Spleen (tissue), 7 donors: ENCODE results near the gene AIG1.

Source experiments
- CTCF ChIP-seq, 11 experiments: fragments of 200-600 bp in 7 of 11; fragments of 450-650 bp in 4 of 11; sonication (generic) in 4 of 11; IDR thresholded peaks in 8 of 11; conservative IDR thresholded peaks in 3 of 11; 1 replicate in 7 of 11; 2 replicates in 4 of 11; pipeline versions ENCODE4 v1.4.0 to v1.8.0; 2016 to 2021; ENCODE audit warnings: antibody characterized with exemption in 11 of 11, inconsistent platforms in 4 of 11, mild to moderate bottlenecking in 1 of 11
- POLR2A ChIP-seq, 3 donors: fragments of 450-650 bp; IDR thresholded peaks; one replicate each; pipeline ENCODE4 v1.5.1; 2017; ENCODE audit warnings: antibody characterized with exemption in 3 of 3, mild to moderate bottlenecking in 1 of 3
- donor health status: DM: no; HTN: no; CAD: no; lungs with moderate emphysema.
- donor health status: DM: no; HTN: no; CAD: no.
- donor health status: DM: no; HTN: no; CAD: no.

- TF ChIP-seq CTCF (IDR thresholded peaks at IDR 0.05 in 8 of 11, conservative IDR thresholded peaks at IDR 0.05 in 3 of 11) (no peak), POLR2A (IDR thresholded peaks at IDR 0.05) (no peak)
Measured at GRCh38 chr6:143349530-143349929, 288.8 kb downstream of the AIG1 start.
